ENCODE measurements around the gene DLGAP4. TPM values are rescaled to one million over a fixed set of nuclear protein-coding genes. Genes with fewer than 3 reads are reported as not detected.

DLGAP4 gene
- total and polyA plus RNA-seq, 2 of the 13 experiments (the other 11 are each of a cell fraction or from before 2014, with no cell fraction given): 15.2 to 26.7 TPM

GRCh38 chr20:36439040-36439730 lies 133.0 kb downstream of the DLGAP4 start (continued):
- no peak for TF ChIP-seq PRDM10 (CRISPR knock-in tag; IDR thresholded peaks at IDR 0.05; ENCODE audit: low read depth)
- no peak for TF ChIP-seq MAZ (IDR thresholded peaks at IDR 0.05; ENCODE audit: borderline replicate concordance, low read depth, low read length)
- 0 out of 2 replicates have a peak, but pooled peaks have one; percentile 26 for TF ChIP-seq MAZ (CRISPR knock-in tag; IDR thresholded peaks at IDR 0.05; ENCODE audit: low read depth)
- 0 out of 2 replicates have a peak, but pooled peaks have one; percentile 16 for TF ChIP-seq RXRB (CRISPR knock-in tag; IDR thresholded peaks at IDR 0.05; ENCODE audit: borderline replicate concordance)
- no peak for TF ChIP-seq ZBTB25 (CRISPR knock-in tag; IDR thresholded peaks at IDR 0.05)
- TF ChIP-seq ZKSCAN5 (CRISPR knock-in tag; IDR thresholded peaks at IDR 0.05): no peak
- TF ChIP-seq ZNF616 (CRISPR knock-in tag; IDR thresholded peaks at IDR 0.05; ENCODE audit: low read depth): no peak
- no peak for TF ChIP-seq GATA4 (IDR thresholded peaks at IDR 0.05; ENCODE audit: borderline replicate concordance, low read depth)
- TF ChIP-seq NR3C1 (CRISPR knock-in tag; IDR thresholded peaks at IDR 0.05): no peak
- TF ChIP-seq TBP (CRISPR knock-in tag; IDR thresholded peaks at IDR 0.05): no peak
- TF ChIP-seq ISL2 (CRISPR knock-in tag; IDR thresholded peaks at IDR 0.05): no peak
- TF ChIP-seq YY1 (IDR thresholded peaks at IDR 0.05; ENCODE audit: insufficient read depth, insufficient replicate concordance, low read depth, low read length): no peak
- no peak for TF ChIP-seq FOXA3 (CRISPR knock-in tag; IDR thresholded peaks at IDR 0.05)
- no peak for TF ChIP-seq RARG (CRISPR knock-in tag; IDR thresholded peaks at IDR 0.05; ENCODE audit: low read depth)
- no peak for TF ChIP-seq ZIK1 (CRISPR knock-in tag; IDR thresholded peaks at IDR 0.05; ENCODE audit: borderline replicate concordance, low read depth)
- TF ChIP-seq IRX3 (CRISPR knock-in tag; IDR thresholded peaks at IDR 0.05; ENCODE audit: borderline replicate concordance, low read depth): no peak
- no peak for TF ChIP-seq ARID4A (CRISPR knock-in tag; IDR thresholded peaks at IDR 0.05; ENCODE audit: borderline replicate concordance)
- TF ChIP-seq ZNF570 (CRISPR knock-in tag; IDR thresholded peaks at IDR 0.05; ENCODE audit: borderline replicate concordance): no peak
- TF ChIP-seq PLSCR1 (CRISPR knock-in tag; IDR thresholded peaks at IDR 0.05; ENCODE audit: borderline replicate concordance): no peak

Measured in HepG2 (cell line).